Measurements from ENCODE around the gene SPOCK2. TPM values are rescaled to one million over a fixed set of nuclear protein-coding genes. Genes with fewer than 3 reads are reported as not detected.

The SPOCK2 gene
- total and polyA plus RNA-seq, 2 donors (not counting 1 experiment from before 2014, with no cell fraction given), result 0.02 to 0.33 TPM

- DNase-seq (ENCODE audit: low read depth in 2 of 2), result peak in 1 of 2 donors; percentile 17
- H3K9ac ChIP-seq (ENCODE audit: insufficient read depth, low read length), result no peak overlapping the region
- no peak overlapping the region for H3K27ac ChIP-seq (ENCODE audit: insufficient read depth, low read length)
- TF ChIP-seq EZH2 (IDR thresholded peaks at IDR 0.05; ENCODE audit: low read length, missing control alignments) (no peak), CTCF (conservative IDR thresholded peaks at IDR 0.05 in 1 of 2, IDR thresholded peaks at IDR 0.05 in 1 of 2; ENCODE audit: low read depth in 1 of 2, low read length in 2 of 2) (no peak)
- no peak overlapping the region for H2AFZ ChIP-seq (ENCODE audit: low read length)
- H3K4me3 ChIP-seq (replicated peaks in 1 of 4; ENCODE audit: control extremely low read depth in 1 of 4, insufficient read depth in 1 of 4, low read depth in 3 of 4, low read length in 4 of 4), result no peak overlapping the region
- H4K20me1 ChIP-seq (ENCODE audit: control insufficient read depth, extremely low read depth, insufficient read depth, low read length), result no peaks in the 10 kb centered on the region
- H3K9me3 ChIP-seq (ENCODE audit: control insufficient read depth, insufficient read depth, low read depth, low read length), result no peaks in the 10 kb centered on the region
- peaks cover 2% of the 10 kb centered on the region for H3K27me3 ChIP-seq (ENCODE audit: control insufficient read depth, insufficient read depth, low read length)
- no peaks in the 10 kb centered on the region for H3K79me2 ChIP-seq (ENCODE audit: control insufficient read depth, insufficient read depth, low read length)
- no peak overlapping the region for H3K4me2 ChIP-seq (ENCODE audit: extremely low read depth, insufficient read depth, low read length)
- H3K4me1 ChIP-seq (ENCODE audit: control insufficient read depth, extremely low read depth, insufficient read depth, low read length), result peaks cover 6% of the 10 kb centered on the region
- no peaks in the 10 kb centered on the region for H3K36me3 ChIP-seq (ENCODE audit: control insufficient read depth, insufficient read depth, low read length)
Observed at GRCh38 chr10:72037811-72038210, 50.5 kb downstream of the SPOCK2 start.

GRCh38 chr10:72037266-72037665 lies 51.1 kb downstream of the SPOCK2 start:
- no peak for DNase-seq (ENCODE audit: low read depth in 2 of 2)
- no peaks in the 10 kb centered on the region for H4K20me1 ChIP-seq (ENCODE audit: control insufficient read depth, extremely low read depth, insufficient read depth, low read length)
- no peaks in the 10 kb centered on the region for H3K79me2 ChIP-seq (ENCODE audit: control insufficient read depth, insufficient read depth, low read length)
- no peak overlapping the region for H3K4me2 ChIP-seq (ENCODE audit: extremely low read depth, insufficient read depth, low read length)
- H3K27me3 ChIP-seq (ENCODE audit: control insufficient read depth, insufficient read depth, low read length), result peaks cover 2% of the 10 kb centered on the region
- H2AFZ ChIP-seq (ENCODE audit: low read length), result no peak overlapping the region
- H3K9me3 ChIP-seq (ENCODE audit: control insufficient read depth, insufficient read depth, low read depth, low read length), result no peaks in the 10 kb centered on the region
- no peak overlapping the region for H3K27ac ChIP-seq (ENCODE audit: insufficient read depth, low read length)
- no peaks in the 10 kb centered on the region for H3K36me3 ChIP-seq (ENCODE audit: control insufficient read depth, insufficient read depth, low read length)
- H3K4me3 ChIP-seq (replicated peaks in 1 of 4; ENCODE audit: control extremely low read depth in 1 of 4, insufficient read depth in 1 of 4, low read depth in 3 of 4, low read length in 4 of 4), result no peak overlapping the region
- no peak for TF ChIP-seq CTCF (conservative IDR thresholded peaks at IDR 0.05 in 1 of 2, IDR thresholded peaks at IDR 0.05 in 1 of 2; ENCODE audit: low read depth in 1 of 2, low read length in 2 of 2)
- TF ChIP-seq EZH2 (IDR thresholded peaks at IDR 0.05; ENCODE audit: low read length, missing control alignments), result no peak
- H3K4me1 ChIP-seq (ENCODE audit: control insufficient read depth, extremely low read depth, insufficient read depth, low read length), result peaks cover 6% of the 10 kb centered on the region
- H3K9ac ChIP-seq (ENCODE audit: insufficient read depth, low read length), result no peak overlapping the region

GRCh38 chr10:72035252-72035887 lies 53.0 kb downstream of the SPOCK2 start:
- Histone ChIP-seq H3K4me2 (ENCODE audit: extremely low read depth, insufficient read depth, low read length) (no peak overlapping the region), H4K20me1 (ENCODE audit: control insufficient read depth, extremely low read depth, insufficient read depth, low read length) (no peaks in the 10 kb centered on the region), H3K4me3 (replicated peaks in 1 of 4; ENCODE audit: control extremely low read depth in 1 of 4, insufficient read depth in 1 of 4, low read depth in 3 of 4, low read length in 4 of 4) (no peak overlapping the region), H3K27me3 (ENCODE audit: control insufficient read depth, insufficient read depth, low read length) (peaks cover 7% of the 10 kb centered on the region), H3K9me3 (ENCODE audit: control insufficient read depth, insufficient read depth, low read depth, low read length) (no peaks in the 10 kb centered on the region), H2AFZ (ENCODE audit: low read length) (no peak overlapping the region), H3K36me3 (ENCODE audit: control insufficient read depth, insufficient read depth, low read length) (no peaks in the 10 kb centered on the region), H3K27ac (ENCODE audit: insufficient read depth, low read length) (no peak overlapping the region), H3K4me1 (ENCODE audit: control insufficient read depth, extremely low read depth, insufficient read depth, low read length) (peaks cover 6% of the 10 kb centered on the region), H3K9ac (ENCODE audit: insufficient read depth, low read length) (no peak overlapping the region), H3K79me2 (ENCODE audit: control insufficient read depth, insufficient read depth, low read length) (no peaks in the 10 kb centered on the region)
- TF ChIP-seq CTCF (conservative IDR thresholded peaks at IDR 0.05 in 1 of 2, IDR thresholded peaks at IDR 0.05 in 1 of 2; ENCODE audit: low read depth in 1 of 2, low read length in 2 of 2) (no peak), EZH2 (IDR thresholded peaks at IDR 0.05; ENCODE audit: low read length, missing control alignments) (no peak)
- DNase-seq (ENCODE audit: low read depth in 2 of 2), result no peak

Data from fibroblast of lung (primary cell).